ENCODE data around the gene TSPOAP1. TPM values are rescaled to one million over a fixed set of nuclear protein-coding genes. Genes with fewer than 3 reads are reported as not detected.

Gene TSPOAP1
- total RNA-seq, 4 donors from 2014 or later = 0.59 to 43.7 (median 32.4) TPM

GRCh38 chr17:58321571-58322525 lies 6.7 kb downstream of the TSPOAP1 start:
- intact Hi-C loops (cut with DNase I; ENCODE audit: low total_unique reads) = no loop called here
- no peak for TF ChIP-seq POLR2A (IDR thresholded peaks at IDR 0.05)
- TF ChIP-seq CTCF (IDR thresholded peaks at IDR 0.05) = no peak
- H3K4me3 ChIP-seq = no peak overlapping the region
- no peak overlapping the region for H3K27ac ChIP-seq
- H3K36me3 ChIP-seq = no peaks in the 10 kb centered on the region
- H3K4me1 ChIP-seq = no peaks in the 10 kb centered on the region
- H3K9me3 ChIP-seq = no peaks in the 10 kb centered on the region
- no peaks in the 10 kb centered on the region for H3K27me3 ChIP-seq
- no peak for DNase-seq

- Histone ChIP-seq H3K27ac (no peak overlapping the region), H3K36me3 (no peaks in the 10 kb centered on the region), H3K27me3 (no peaks in the 10 kb centered on the region), H3K4me3 (no peak overlapping the region), H3K9me3 (no peaks in the 10 kb centered on the region), H3K4me1 (no peaks in the 10 kb centered on the region)
- no peak for DNase-seq
- intact Hi-C loops (cut with DNase I; ENCODE audit: low total_unique reads) = no loop called here
- TF ChIP-seq POLR2A (IDR thresholded peaks at IDR 0.05) (no peak), CTCF (IDR thresholded peaks at IDR 0.05) (no peak)
These were observed 7.8 kb downstream of the TSPOAP1 start for GRCh38 chr17:58320570-58321323.

GRCh38 chr17:58320163-58320558 lies 8.4 kb downstream of the TSPOAP1 start:
- Histone ChIP-seq H3K9me3 (no peaks in the 10 kb centered on the region), H3K4me3 (no peak overlapping the region), H3K27me3 (no peaks in the 10 kb centered on the region), H3K36me3 (no peaks in the 10 kb centered on the region), H3K4me1 (no peaks in the 10 kb centered on the region), H3K27ac (no peak overlapping the region)
- intact Hi-C loops (cut with DNase I; ENCODE audit: low total_unique reads) = no loop called here
- no peak for DNase-seq
- TF ChIP-seq POLR2A (IDR thresholded peaks at IDR 0.05) (no peak), CTCF (IDR thresholded peaks at IDR 0.05) (no peak)

- intact Hi-C loops (cut with DNase I; ENCODE audit: low total_unique reads) = no loop called here
- Histone ChIP-seq H3K4me1 (no peaks in the 10 kb centered on the region), H3K9me3 (no peaks in the 10 kb centered on the region), H3K36me3 (no peaks in the 10 kb centered on the region), H3K27me3 (no peaks in the 10 kb centered on the region), H3K4me3 (no peak overlapping the region), H3K27ac (no peak overlapping the region)
- no peak for DNase-seq
- TF ChIP-seq POLR2A (IDR thresholded peaks at IDR 0.05) (no peak), CTCF (IDR thresholded peaks at IDR 0.05) (no peak)
These were observed 9.1 kb downstream of the TSPOAP1 start for GRCh38 chr17:58319173-58320162.

Data from uterus (tissue), 4 donors.